ENCODE data around the gene PEX14.

GRCh38 chr1:10494418-10494753, 19.6 kb downstream of the PEX14 start:
- TF ChIP-seq CTCF (IDR thresholded peaks at IDR 0.05) (no peak), POLR2A (IDR thresholded peaks at IDR 0.05) (no peak)

All from heart left ventricle (tissue), 13 donors.